HCT116 (cell line): ENCODE results near the gene SPEM3.

Source experiments
- EGR1 ChIP-seq: IDR thresholded peaks from 2 replicates; pipeline ENCODE4 v1.6.1; 2012; ENCODE audit warnings: low read depth
- EZH2phosphoT487 ChIP-seq: fragments of 200-600 bp; IDR thresholded peaks from 2 replicates; pipeline ENCODE4 v1.6.1; 2018; ENCODE audit warnings: antibody characterized with exemption, borderline replicate concordance
- YY1 ChIP-seq: IDR thresholded peaks from 2 replicates; pipeline ENCODE4 v1.6.1; 2011; ENCODE audit warnings: low read length, low read depth, moderate library complexity, mild to moderate bottlenecking; ENCODE audit not compliant: insufficient replicate concordance; ENCODE audit errors: extremely low read depth
- TF ChIP-seq, protein P1 (sequence below), 3 experiments: fragments of 200-600 bp in 1 of 3; sonication (generic) in 1 of 3; IDR thresholded peaks in 2 of 3; conservative IDR thresholded peaks in 1 of 3; 2 replicates each; pipeline ENCODE4 v1.5.1; 2012 to 2017; ENCODE audit warnings: low read depth in 2 of 3, low read length in 2 of 3, antibody characterized with exemption in 1 of 3, borderline replicate concordance in 1 of 3, control low read depth in 1 of 3, mild to moderate bottlenecking in 1 of 3, mixed read lengths in 1 of 3, mixed run types in 1 of 3, moderate library complexity in 1 of 3; ENCODE audit not compliant: insufficient read depth in 1 of 3

DNA sequence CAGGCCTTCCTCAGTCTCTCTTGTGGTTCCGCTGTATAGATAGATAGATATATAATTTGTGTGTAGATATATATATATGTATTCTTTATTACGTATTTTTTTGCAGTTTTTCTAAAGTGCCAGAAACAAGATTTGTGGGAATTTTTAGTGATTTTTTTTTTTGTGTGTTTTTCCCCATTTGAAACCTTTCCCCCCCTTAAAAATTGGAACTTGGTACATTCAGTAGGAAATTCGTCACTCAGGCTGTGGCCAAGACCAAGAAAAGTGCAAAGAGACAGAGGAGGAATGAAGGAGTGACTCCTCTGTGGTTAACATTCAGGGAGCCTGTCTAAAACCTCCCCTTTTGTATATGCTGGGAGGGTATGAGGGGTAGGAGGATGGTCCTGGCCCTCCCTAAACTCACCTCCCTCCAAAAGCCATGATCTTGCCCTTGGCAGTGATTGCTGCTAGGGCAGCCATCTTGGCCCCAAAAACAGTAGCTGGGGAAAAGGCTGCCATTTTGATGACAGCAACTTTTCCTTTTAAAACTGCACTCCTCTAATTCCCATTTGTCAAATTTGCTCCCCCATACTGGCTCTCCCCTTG is 31.4 kb downstream of the SPEM3 start:
- TF ChIP-seq YY1 = peak; percentile 25
- TF ChIP-seq, protein P1, sequence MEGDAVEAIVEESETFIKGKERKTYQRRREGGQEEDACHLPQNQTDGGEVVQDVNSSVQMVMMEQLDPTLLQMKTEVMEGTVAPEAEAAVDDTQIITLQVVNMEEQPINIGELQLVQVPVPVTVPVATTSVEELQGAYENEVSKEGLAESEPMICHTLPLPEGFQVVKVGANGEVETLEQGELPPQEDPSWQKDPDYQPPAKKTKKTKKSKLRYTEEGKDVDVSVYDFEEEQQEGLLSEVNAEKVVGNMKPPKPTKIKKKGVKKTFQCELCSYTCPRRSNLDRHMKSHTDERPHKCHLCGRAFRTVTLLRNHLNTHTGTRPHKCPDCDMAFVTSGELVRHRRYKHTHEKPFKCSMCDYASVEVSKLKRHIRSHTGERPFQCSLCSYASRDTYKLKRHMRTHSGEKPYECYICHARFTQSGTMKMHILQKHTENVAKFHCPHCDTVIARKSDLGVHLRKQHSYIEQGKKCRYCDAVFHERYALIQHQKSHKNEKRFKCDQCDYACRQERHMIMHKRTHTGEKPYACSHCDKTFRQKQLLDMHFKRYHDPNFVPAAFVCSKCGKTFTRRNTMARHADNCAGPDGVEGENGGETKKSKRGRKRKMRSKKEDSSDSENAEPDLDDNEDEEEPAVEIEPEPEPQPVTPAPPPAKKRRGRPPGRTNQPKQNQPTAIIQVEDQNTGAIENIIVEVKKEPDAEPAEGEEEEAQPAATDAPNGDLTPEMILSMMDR (IDR thresholded peaks at IDR 0.05 in 2 of 3, conservative IDR thresholded peaks at IDR 0.05 in 1 of 3; ENCODE audit: borderline replicate concordance in 1 of 3, insufficient read depth in 1 of 3, low read depth in 2 of 3, low read length in 2 of 3) = no peak
- TF ChIP-seq EZH2phosphoT487 = no peak
- no peak for TF ChIP-seq EGR1
